Measurements from ENCODE around the gene BMAL1. TPM values are rescaled to one million over a fixed set of nuclear protein-coding genes. Genes with fewer than 3 reads are reported as not detected.
"Not testable (repeated sequence)": the region's sequence is repeated elsewhere in the genome, so short reads cannot be mapped to it uniquely, and the experiment has no call there.

BMAL1 gene
- total RNA-seq, 1 donor: 13.0 TPM

DNA sequence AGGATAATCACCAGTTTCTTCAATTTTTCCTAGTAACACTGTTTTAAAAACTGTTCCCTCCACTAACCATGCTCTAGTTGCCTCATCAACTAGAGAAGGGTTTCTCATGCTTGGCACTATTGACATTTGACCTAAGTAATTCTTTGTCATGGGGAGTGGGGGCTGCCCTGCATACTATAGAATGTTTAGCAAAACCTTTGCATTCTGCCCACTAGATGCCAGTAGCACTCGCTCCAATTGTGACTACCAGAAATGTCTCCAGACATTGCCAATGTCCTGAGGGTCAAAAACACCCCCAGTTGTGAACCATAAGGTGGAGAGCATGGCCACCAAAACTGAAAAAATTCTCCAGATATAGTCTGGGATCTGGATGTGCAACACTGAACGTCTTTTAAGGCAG lies 27.6 kb upstream of the BMAL1 start:
- H3K4me1 ChIP-seq (ENCODE audit: insufficient read depth, low read length): no peaks in the 10 kb centered on the region
- H3K4me2 ChIP-seq (ENCODE audit: insufficient read depth, low read length): no peak overlapping the region
- no peak overlapping the region for H3K4me3 ChIP-seq (ENCODE audit: insufficient read depth, low read length)
- H3K79me2 ChIP-seq (ENCODE audit: insufficient read depth, low read length): no peaks in the 10 kb centered on the region
- TF ChIP-seq, protein P1, sequence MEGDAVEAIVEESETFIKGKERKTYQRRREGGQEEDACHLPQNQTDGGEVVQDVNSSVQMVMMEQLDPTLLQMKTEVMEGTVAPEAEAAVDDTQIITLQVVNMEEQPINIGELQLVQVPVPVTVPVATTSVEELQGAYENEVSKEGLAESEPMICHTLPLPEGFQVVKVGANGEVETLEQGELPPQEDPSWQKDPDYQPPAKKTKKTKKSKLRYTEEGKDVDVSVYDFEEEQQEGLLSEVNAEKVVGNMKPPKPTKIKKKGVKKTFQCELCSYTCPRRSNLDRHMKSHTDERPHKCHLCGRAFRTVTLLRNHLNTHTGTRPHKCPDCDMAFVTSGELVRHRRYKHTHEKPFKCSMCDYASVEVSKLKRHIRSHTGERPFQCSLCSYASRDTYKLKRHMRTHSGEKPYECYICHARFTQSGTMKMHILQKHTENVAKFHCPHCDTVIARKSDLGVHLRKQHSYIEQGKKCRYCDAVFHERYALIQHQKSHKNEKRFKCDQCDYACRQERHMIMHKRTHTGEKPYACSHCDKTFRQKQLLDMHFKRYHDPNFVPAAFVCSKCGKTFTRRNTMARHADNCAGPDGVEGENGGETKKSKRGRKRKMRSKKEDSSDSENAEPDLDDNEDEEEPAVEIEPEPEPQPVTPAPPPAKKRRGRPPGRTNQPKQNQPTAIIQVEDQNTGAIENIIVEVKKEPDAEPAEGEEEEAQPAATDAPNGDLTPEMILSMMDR (IDR thresholded peaks at IDR 0.05; ENCODE audit: extremely low read depth, low read depth, low read length): peak; percentile 37
- no peaks in the 10 kb centered on the region for H3K36me3 ChIP-seq (ENCODE audit: insufficient read depth, low read length)
- no peaks in the 10 kb centered on the region for H3K9me3 ChIP-seq (ENCODE audit: low read depth, low read length)
- H3K27me3 ChIP-seq (ENCODE audit: insufficient read depth, low read length): peaks cover 2% of the 10 kb centered on the region
- no peak overlapping the region for H3K27ac ChIP-seq (ENCODE audit: low read depth, low read length)
- no peak for DNase-seq (ENCODE audit: insufficient read length, low spot score, missing footprints)
- H2AFZ ChIP-seq (ENCODE audit: low read length): no peak overlapping the region
- no peaks in the 10 kb centered on the region for H4K20me1 ChIP-seq (ENCODE audit: insufficient read depth, low read length)

DNA sequence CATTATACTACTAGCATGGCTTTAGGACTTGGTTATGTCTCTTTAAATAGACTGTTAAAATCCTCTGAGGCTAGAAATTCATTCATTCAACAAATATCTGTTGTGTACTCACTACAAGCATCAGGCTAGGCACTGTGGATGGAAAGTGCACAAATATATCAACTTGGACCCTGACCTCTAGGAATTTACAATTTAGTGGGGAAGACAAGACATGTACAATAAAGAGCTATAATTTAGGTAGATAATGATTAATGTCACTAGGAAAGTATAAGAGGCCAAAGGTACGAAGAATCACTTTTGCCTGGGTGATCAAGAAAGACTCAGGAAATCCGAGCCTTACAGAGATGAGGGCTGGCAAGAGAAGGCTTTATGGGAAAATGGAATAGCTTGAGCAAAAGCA lies 25.6 kb upstream of the BMAL1 start:
- DNase-seq (ENCODE audit: insufficient read length, low spot score, missing footprints): no peak
- TF ChIP-seq, protein P1 (IDR thresholded peaks at IDR 0.05; ENCODE audit: extremely low read depth, low read depth, low read length): no peak
- Histone ChIP-seq H3K9me3 (ENCODE audit: low read depth, low read length) (no peaks in the 10 kb centered on the region), H3K4me2 (ENCODE audit: insufficient read depth, low read length) (no peak overlapping the region), H3K4me1 (ENCODE audit: insufficient read depth, low read length) (peaks cover 5% of the 10 kb centered on the region), H3K27me3 (ENCODE audit: insufficient read depth, low read length) (no peaks in the 10 kb centered on the region), H3K79me2 (ENCODE audit: insufficient read depth, low read length) (no peaks in the 10 kb centered on the region), H2AFZ (ENCODE audit: low read length) (no peak overlapping the region), H4K20me1 (ENCODE audit: insufficient read depth, low read length) (no peaks in the 10 kb centered on the region), H3K36me3 (ENCODE audit: insufficient read depth, low read length) (no peaks in the 10 kb centered on the region), H3K27ac (ENCODE audit: low read depth, low read length) (no peak overlapping the region), H3K4me3 (ENCODE audit: insufficient read depth, low read length) (no peak overlapping the region)

DNA sequence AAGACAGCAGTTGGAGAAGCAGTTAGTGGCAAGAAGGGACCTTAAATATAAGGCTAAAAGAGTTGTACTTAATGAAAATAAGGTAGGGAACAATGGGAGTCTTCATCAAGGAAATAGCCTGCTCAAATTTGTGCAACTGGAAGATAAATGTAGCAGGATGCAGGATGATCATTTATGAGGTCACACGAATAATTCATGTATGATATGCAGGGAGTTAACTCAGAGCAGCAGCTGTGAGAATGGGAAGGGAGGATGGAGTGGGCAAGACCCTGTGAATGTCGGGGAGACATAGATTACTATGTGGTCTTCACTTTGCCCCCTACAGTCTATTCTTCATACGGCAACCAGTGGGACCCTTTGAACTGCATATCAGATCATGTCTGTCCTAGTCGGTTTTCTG lies 25.2 kb upstream of the BMAL1 start:
- no peak overlapping the region for H3K27ac ChIP-seq (ENCODE audit: low read depth, low read length)
- no peaks in the 10 kb centered on the region for H4K20me1 ChIP-seq (ENCODE audit: insufficient read depth, low read length)
- peaks cover 5% of the 10 kb centered on the region for H3K4me1 ChIP-seq (ENCODE audit: insufficient read depth, low read length)
- H3K36me3 ChIP-seq (ENCODE audit: insufficient read depth, low read length): no peaks in the 10 kb centered on the region
- H3K27me3 ChIP-seq (ENCODE audit: insufficient read depth, low read length): no peaks in the 10 kb centered on the region
- DNase-seq (ENCODE audit: insufficient read length, low spot score, missing footprints): no peak
- no peak overlapping the region for H3K4me3 ChIP-seq (ENCODE audit: insufficient read depth, low read length)
- no peak overlapping the region for H2AFZ ChIP-seq (ENCODE audit: low read length)
- no peak overlapping the region for H3K4me2 ChIP-seq (ENCODE audit: insufficient read depth, low read length)
- no peaks in the 10 kb centered on the region for H3K9me3 ChIP-seq (ENCODE audit: low read depth, low read length)
- TF ChIP-seq, protein P1 (IDR thresholded peaks at IDR 0.05; ENCODE audit: extremely low read depth, low read depth, low read length): no peak
- no peaks in the 10 kb centered on the region for H3K79me2 ChIP-seq (ENCODE audit: insufficient read depth, low read length)

DNA sequence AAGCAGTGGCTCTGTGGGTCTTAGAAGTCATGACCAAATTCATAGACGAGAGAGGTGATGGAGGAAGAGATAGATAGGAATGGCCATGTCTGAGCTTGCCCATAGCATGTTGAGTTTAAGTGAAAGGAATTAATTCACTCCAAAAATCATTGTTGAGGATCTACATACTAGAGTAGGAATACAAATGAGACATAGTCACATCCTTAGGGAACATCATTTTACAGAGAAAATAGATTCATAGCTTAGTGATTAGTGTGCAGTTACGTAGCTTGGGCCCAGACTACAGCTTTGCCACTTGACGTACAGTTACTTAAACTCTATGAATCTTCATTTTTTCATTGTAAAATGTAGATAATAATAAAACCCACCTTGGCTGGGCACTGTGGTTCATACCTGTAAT lies 21.4 kb upstream of the BMAL1 start:
- no peak overlapping the region for H3K27ac ChIP-seq (ENCODE audit: low read depth, low read length)
- H4K20me1 ChIP-seq (ENCODE audit: insufficient read depth, low read length): no peaks in the 10 kb centered on the region
- no peak overlapping the region for H3K4me2 ChIP-seq (ENCODE audit: insufficient read depth, low read length)
- no peaks in the 10 kb centered on the region for H3K9me3 ChIP-seq (ENCODE audit: low read depth, low read length)
- no peaks in the 10 kb centered on the region for H3K36me3 ChIP-seq (ENCODE audit: insufficient read depth, low read length)
- peaks cover 17% of the 10 kb centered on the region for H3K4me1 ChIP-seq (ENCODE audit: insufficient read depth, low read length)
- no peak overlapping the region for H2AFZ ChIP-seq (ENCODE audit: low read length)
- TF ChIP-seq, protein P1 (IDR thresholded peaks at IDR 0.05; ENCODE audit: extremely low read depth, low read depth, low read length): no peak
- no peaks in the 10 kb centered on the region for H3K27me3 ChIP-seq (ENCODE audit: insufficient read depth, low read length)
- H3K4me3 ChIP-seq (ENCODE audit: insufficient read depth, low read length): no peak overlapping the region
- H3K79me2 ChIP-seq (ENCODE audit: insufficient read depth, low read length): no peaks in the 10 kb centered on the region
- DNase-seq (ENCODE audit: insufficient read length, low spot score, missing footprints): no peak

DNA sequence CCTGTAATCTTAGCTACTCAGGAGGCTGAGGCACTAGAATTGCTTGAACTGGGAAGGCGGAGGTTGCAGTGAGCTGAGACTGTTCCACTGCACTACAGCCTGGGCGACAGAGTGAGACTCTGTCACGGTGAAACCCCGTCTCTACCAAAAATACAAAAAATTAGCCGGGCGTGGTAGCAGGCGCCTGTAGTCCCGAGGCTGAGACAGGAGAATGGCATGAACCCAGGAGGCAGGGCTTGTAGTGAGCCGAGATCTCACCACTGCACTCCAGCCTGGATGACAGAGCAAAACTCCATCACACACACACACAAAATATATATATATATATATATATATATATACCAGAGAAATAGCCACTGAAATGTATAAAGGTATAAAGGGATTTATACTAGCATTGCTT lies 19.5 kb upstream of the BMAL1 start:
- not testable (repeated sequence) for H3K36me3 ChIP-seq (ENCODE audit: insufficient read depth, low read length); H3K27ac ChIP-seq (ENCODE audit: low read depth, low read length); H3K9me3 ChIP-seq (ENCODE audit: low read depth, low read length); H2AFZ ChIP-seq (ENCODE audit: low read length); H3K4me3 ChIP-seq (ENCODE audit: insufficient read depth, low read length); H3K27me3 ChIP-seq (ENCODE audit: insufficient read depth, low read length); H4K20me1 ChIP-seq (ENCODE audit: insufficient read depth, low read length); H3K4me2 ChIP-seq (ENCODE audit: insufficient read depth, low read length); H3K79me2 ChIP-seq (ENCODE audit: insufficient read depth, low read length); DNase-seq (ENCODE audit: insufficient read length, low spot score, missing footprints)
- H3K4me1 ChIP-seq (ENCODE audit: insufficient read depth, low read length): peaks cover 30% of the 10 kb centered on the region
